Endothelial cell of hepatic sinusoid (primary cell): ENCODE measurements around the gene SELENOT.
"Not testable (repeated sequence)": the region's sequence is repeated elsewhere in the genome, so short reads cannot be mapped to it uniquely, and the experiment has no call there.

Experiments
- in situ Hi-C: cut with HindIII; loops from 2 replicates; pipeline ENCODE4 v1.10.0; 2017; ENCODE audit warnings: low sequenced_read_pairs

The SELENOT gene

GRCh38 chr3:150603153-150603979 is at the start of gene SELENOT:
Gene SELENOT (plus strand): TSS chr3:150603321. CDS start chr3:150603363, 42 bp downstream.
- in situ Hi-C loops, result no loop called here

- in situ Hi-C loops, result no loop called here
These were observed 47.2 kb upstream of the SELENOT start for GRCh38 chr3:150555859-150556436.

- in situ Hi-C loops, result no loop called here
These were observed 46.3 kb upstream of the SELENOT start for GRCh38 chr3:150556792-150557191.

- in situ Hi-C loops, result no loop called here
These were observed 45.4 kb upstream of the SELENOT start for GRCh38 chr3:150557725-150558124.

GRCh38 chr3:150564243-150564642 is 38.9 kb upstream of the SELENOT start:
- in situ Hi-C loops, result no loop called here

- in situ Hi-C loops, result no loop called here
These were observed 35.8 kb upstream of the SELENOT start for GRCh38 chr3:150567328-150567727.

GRCh38 chr3:150577855-150578254 is 25.3 kb upstream of the SELENOT start:
- in situ Hi-C loops, result no loop called here

GRCh38 chr3:150581174-150581573 is 21.9 kb upstream of the SELENOT start:
- in situ Hi-C loops, result no loop called here

GRCh38 chr3:150582620-150583019 is 20.5 kb upstream of the SELENOT start:
- in situ Hi-C loops, result no loop called here

GRCh38 chr3:150583028-150583427 is 20.1 kb upstream of the SELENOT start:
- in situ Hi-C loops, result no loop called here

GRCh38 chr3:150588027-150588830 is 14.9 kb upstream of the SELENOT start:
- in situ Hi-C loops, result no loop called here

- in situ Hi-C loops, result no loop called here
These were observed 13.4 kb upstream of the SELENOT start for GRCh38 chr3:150589759-150590158.

- in situ Hi-C loops, result no loop called here
These were observed 9.0 kb upstream of the SELENOT start for GRCh38 chr3:150594150-150594549.

GRCh38 chr3:150597646-150598045 is 5.5 kb upstream of the SELENOT start:
- in situ Hi-C loops, result no loop called here

- in situ Hi-C loops, result no loop called here
These were observed 3.4 kb upstream of the SELENOT start for GRCh38 chr3:150599611-150600297.

GRCh38 chr3:150600647-150601530 is 2.2 kb upstream of the SELENOT start:
- in situ Hi-C loops, result not testable (repeated sequence)

GRCh38 chr3:150602426-150603152 is 532 bp upstream of the SELENOT start:
- in situ Hi-C loops, result no loop called here

- in situ Hi-C loops, result no loop called here
These were observed 829 bp downstream of the SELENOT start for GRCh38 chr3:150603980-150604319.

GRCh38 chr3:150605998-150606641 is 3.0 kb downstream of the SELENOT start:
- in situ Hi-C loops, result no loop called here
